CD14-positive monocyte (primary cell): ENCODE measurements around the gene NRXN3. TPM values are rescaled to one million over a fixed set of nuclear protein-coding genes. Genes with fewer than 3 reads are reported as not detected.

Source experiments
- DNase-seq, 3 donors: peaks; one replicate each; pipeline ENCODE4 v3.0.0-alpha.2; 2011 to 2022
- H2AFZ ChIP-seq: 2 replicates; pipeline ENCODE4 v1.6.0; 2012; ENCODE audit warnings: mild to moderate bottlenecking, low read depth, low read length, inconsistent platforms; ENCODE audit not compliant: insufficient read depth, poor library complexity, severe bottlenecking
- H3K27ac ChIP-seq, 2 donors: 1 replicate in 1 of 2; 2 replicates in 1 of 2; pipeline ENCODE4 v1.5.1; 2012 to 2013; ENCODE audit warnings: low read length in 2 of 2, control low read depth in 1 of 2, inconsistent platforms in 1 of 2, low read depth in 1 of 2, mild to moderate bottlenecking in 1 of 2
- H3K27me3 ChIP-seq, 2 donors: one replicate each; pipeline versions ENCODE4 v1.6.0 to v1.6.1; 2011 to 2013; ENCODE audit warnings: low read length in 2 of 2; ENCODE audit not compliant: control insufficient read depth in 2 of 2, insufficient read depth in 2 of 2
- H3K36me3 ChIP-seq, 2 donors: replicated peaks in 1 of 2; 1 replicate in 1 of 2; 2 replicates in 1 of 2; pipeline versions ENCODE4 v1.5.1 to v1.6.1; 2012 to 2013; ENCODE audit warnings: low read length in 2 of 2, control low read depth in 1 of 2, inconsistent platforms in 1 of 2, mild to moderate bottlenecking in 1 of 2; ENCODE audit not compliant: insufficient read depth in 2 of 2, control insufficient read depth in 1 of 2
- H3K4me1 ChIP-seq, 2 donors: 1 replicate in 1 of 2; 2 replicates in 1 of 2; pipeline versions ENCODE4 v1.5.1 to v1.6.1; 2012 to 2013; ENCODE audit warnings: low read length in 2 of 2, control low read depth in 1 of 2, inconsistent platforms in 1 of 2, mild to moderate bottlenecking in 1 of 2, moderate library complexity in 1 of 2; ENCODE audit not compliant: insufficient read depth in 2 of 2, control insufficient read depth in 1 of 2
- H3K4me2 ChIP-seq: replicated peaks from 2 replicates; pipeline ENCODE3; 2012; ENCODE audit warnings: low read length, moderate library complexity, mild to moderate bottlenecking; ENCODE audit not compliant: poor library complexity, severe bottlenecking; ENCODE audit errors: extremely low read depth
- H3K4me3 ChIP-seq, 3 experiments: fragments of 200-600 bp in 1 of 3; sonication (generic) in 1 of 3; replicated peaks in 1 of 3; 1 replicate in 2 of 3; 2 replicates in 1 of 3; pipeline ENCODE4 v1.5.1; 2011 to 2013; ENCODE audit warnings: low read length in 3 of 3, mild to moderate bottlenecking in 3 of 3, control low read depth in 2 of 3, low read depth in 2 of 3, inconsistent platforms in 1 of 3, moderate library complexity in 1 of 3
- H3K79me2 ChIP-seq: 2 replicates; pipeline ENCODE4 v1.6.0; 2012; ENCODE audit warnings: mild to moderate bottlenecking, control low read depth, inconsistent platforms, low read length, moderate library complexity; ENCODE audit not compliant: insufficient read depth
- H3K9ac ChIP-seq: 2 replicates; pipeline ENCODE4 v1.6.0; 2017; ENCODE audit warnings: low read length, mild to moderate bottlenecking; ENCODE audit not compliant: insufficient read depth, poor library complexity, severe bottlenecking
- H3K9me3 ChIP-seq, 2 donors: replicated peaks in 1 of 2; 1 replicate in 1 of 2; 2 replicates in 1 of 2; pipeline versions ENCODE4 v1.5.1 to v1.6.1; 2012 to 2013; ENCODE audit warnings: low read length in 2 of 2, control low read depth in 1 of 2; ENCODE audit not compliant: control insufficient read depth in 1 of 2, insufficient read depth in 1 of 2
- H4K20me1 ChIP-seq: 2 replicates; pipeline ENCODE4 v1.6.0; 2012; ENCODE audit warnings: mild to moderate bottlenecking, low read length, control low read depth, moderate library complexity; ENCODE audit not compliant: insufficient read depth
- H3K27ac Mint-ChIP-seq, 7 donors: one replicate each; pipeline ENCODE4 v1.8.0; 2020; ENCODE audit warnings: mild to moderate bottlenecking in 7 of 7, mixed read lengths in 7 of 7, moderate library complexity in 6 of 7, inconsistent platforms in 2 of 7
- H3K27me3 Mint-ChIP-seq, 3 donors: one replicate each; pipeline ENCODE4 v1.8.0; 2021 to 2022; ENCODE audit warnings: low read depth in 3 of 3, mild to moderate bottlenecking in 3 of 3, mixed read lengths in 3 of 3, moderate library complexity in 3 of 3, inconsistent platforms in 1 of 3
- H3K36me3 Mint-ChIP-seq, 2 donors: one replicate each; pipeline ENCODE4 v1.8.0; 2020; ENCODE audit warnings: mixed read lengths in 2 of 2, inconsistent platforms in 1 of 2, mild to moderate bottlenecking in 1 of 2
- H3K4me1 Mint-ChIP-seq: one replicate; pipeline ENCODE4 v1.8.0; 2020; ENCODE audit warnings: mild to moderate bottlenecking, mixed read lengths
- H3K4me3 Mint-ChIP-seq, 2 donors: one replicate each; pipeline ENCODE4 v1.8.0; 2020; ENCODE audit warnings: mild to moderate bottlenecking in 2 of 2, mixed read lengths in 2 of 2, moderate library complexity in 1 of 2
- H3K9me3 Mint-ChIP-seq, 7 donors: one replicate each; pipeline ENCODE4 v1.8.0; 2020 to 2022; ENCODE audit warnings: mixed read lengths in 7 of 7, mild to moderate bottlenecking in 6 of 7, moderate library complexity in 6 of 7, inconsistent platforms in 2 of 7
- WGBS: methylation state at CpG from one replicate; pipeline ENCODE4 v1.1.5; 2013; ENCODE audit warnings: missing lambda C conversion rate; ENCODE audit not compliant: insufficient coverage; 5-methylcytosine and 5-hydroxymethylcytosine counted together
- intact Hi-C, 2 donors: fragments of 100-400 bp; cut with micrococcal nuclease; formaldehyde crosslinking; loops; one replicate each; pipeline versions ENCODE4 v1.15.0 to v1.15.1; 2023
- polyA plus RNA-seq, 3 donors: library from polyadenylated mRNA; depleted of rRNA in 1 of 3; unstranded in 2 of 3; stranded (reverse) in 1 of 3; fragments of 300-500 nt in 2 of 3; fragments of >200 nt in 1 of 3; fragmentation: Illumina TruSeq in 2 of 3; gene quantifications; 1 replicate in 2 of 3; 2 replicates in 1 of 3; pipeline ENCODE4 v1.2.3, GENCODE V29; 2012 to 2021
- TF ChIP-seq, protein P1 (sequence below): fragments of 200-600 bp; IDR thresholded peaks from one replicate; pipeline ENCODE4 v1.8.0; 2022; ENCODE audit warnings: antibody characterized with exemption, mild to moderate bottlenecking

Gene NRXN3
- polyA plus RNA-seq, 3 donors = not detected

DNA sequence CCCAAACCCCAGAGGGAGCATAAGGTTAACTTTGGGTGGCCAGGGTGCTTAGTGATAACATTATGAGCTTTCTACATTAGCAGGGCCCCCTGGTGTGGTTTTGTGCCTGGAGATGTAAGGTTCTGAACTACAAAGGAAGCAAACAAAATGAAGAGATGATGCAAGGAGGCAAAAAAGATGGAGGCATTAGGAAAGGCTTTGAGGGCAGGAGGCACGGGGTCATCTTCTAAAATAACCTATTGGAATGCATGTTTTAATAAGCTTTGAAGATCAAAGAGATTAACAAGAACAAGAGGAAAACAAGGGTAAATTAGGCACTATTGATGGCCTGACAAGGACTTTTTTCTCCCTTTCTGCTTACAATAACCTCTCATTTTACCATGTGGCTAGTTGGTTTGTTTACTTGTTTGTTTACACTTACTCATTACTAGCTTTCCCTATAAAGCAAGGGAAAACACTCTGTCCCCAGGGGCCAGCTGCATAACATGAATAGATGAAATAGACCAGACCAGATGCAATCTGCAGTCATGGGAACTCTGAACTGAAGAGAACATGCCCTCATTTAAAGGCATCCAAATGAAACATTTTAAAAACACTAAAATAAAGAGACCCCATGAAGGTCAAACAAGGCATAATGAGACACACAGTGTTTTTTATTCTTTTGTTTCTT lies 1650.8 kb downstream of the NRXN3 start:
- no peak overlapping the region for H3K27ac Mint-ChIP-seq
- TF ChIP-seq, protein P1, sequence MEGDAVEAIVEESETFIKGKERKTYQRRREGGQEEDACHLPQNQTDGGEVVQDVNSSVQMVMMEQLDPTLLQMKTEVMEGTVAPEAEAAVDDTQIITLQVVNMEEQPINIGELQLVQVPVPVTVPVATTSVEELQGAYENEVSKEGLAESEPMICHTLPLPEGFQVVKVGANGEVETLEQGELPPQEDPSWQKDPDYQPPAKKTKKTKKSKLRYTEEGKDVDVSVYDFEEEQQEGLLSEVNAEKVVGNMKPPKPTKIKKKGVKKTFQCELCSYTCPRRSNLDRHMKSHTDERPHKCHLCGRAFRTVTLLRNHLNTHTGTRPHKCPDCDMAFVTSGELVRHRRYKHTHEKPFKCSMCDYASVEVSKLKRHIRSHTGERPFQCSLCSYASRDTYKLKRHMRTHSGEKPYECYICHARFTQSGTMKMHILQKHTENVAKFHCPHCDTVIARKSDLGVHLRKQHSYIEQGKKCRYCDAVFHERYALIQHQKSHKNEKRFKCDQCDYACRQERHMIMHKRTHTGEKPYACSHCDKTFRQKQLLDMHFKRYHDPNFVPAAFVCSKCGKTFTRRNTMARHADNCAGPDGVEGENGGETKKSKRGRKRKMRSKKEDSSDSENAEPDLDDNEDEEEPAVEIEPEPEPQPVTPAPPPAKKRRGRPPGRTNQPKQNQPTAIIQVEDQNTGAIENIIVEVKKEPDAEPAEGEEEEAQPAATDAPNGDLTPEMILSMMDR = no peak
- 14% methylated on average over 1 of the region's 1 CpG for WGBS
- peaks cover 0 to 5% (median 2%) of the 10 kb centered on the region in 7 donors for H3K9me3 Mint-ChIP-seq
- no peaks in the 10 kb centered on the region for H3K36me3 Mint-ChIP-seq
- Histone ChIP-seq H2AFZ (no peak overlapping the region), H3K27ac (no peak overlapping the region), H3K4me2 (no peak overlapping the region), H4K20me1 (no peaks in the 10 kb centered on the region), H3K27me3 (no peaks in the 10 kb centered on the region), H3K4me1 (no peaks in the 10 kb centered on the region), H3K36me3 (no peaks in the 10 kb centered on the region), H3K4me3 (no peak overlapping the region), H3K9me3 (peaks cover 0 to 4% of the 10 kb centered on the region in 2 donors), H3K79me2 (no peaks in the 10 kb centered on the region), H3K9ac (no peak overlapping the region)
- no peak for DNase-seq
- no peaks in the 10 kb centered on the region for H3K4me1 Mint-ChIP-seq
- H3K4me3 Mint-ChIP-seq = no peak overlapping the region
- no peaks in the 10 kb centered on the region for H3K27me3 Mint-ChIP-seq
- intact Hi-C loops = no loop called here

DNA sequence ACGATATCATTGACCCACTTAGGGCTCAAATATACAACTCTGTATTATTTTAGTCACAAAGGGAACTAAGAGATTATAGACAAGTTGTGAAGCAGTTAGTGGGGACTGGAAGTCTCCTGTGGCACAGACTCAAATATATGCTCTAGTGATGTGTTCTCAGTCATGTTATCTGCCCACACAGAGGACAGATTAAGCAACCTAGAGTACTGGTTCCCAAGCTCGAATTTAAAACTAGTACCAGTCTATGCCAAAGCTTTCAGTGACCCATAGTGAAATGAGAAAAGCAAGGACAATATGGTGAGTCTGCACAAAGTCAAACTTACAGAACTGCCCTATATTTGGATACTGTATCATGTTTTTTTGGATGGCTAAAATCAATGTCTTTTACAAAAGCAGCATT lies 1651.9 kb downstream of the NRXN3 start:
- Mint-ChIP-seq H3K9me3 (peaks cover 1 to 5% (median 2%) of the 10 kb centered on the region in 7 donors), H3K4me1 (no peaks in the 10 kb centered on the region), H3K27me3 (no peaks in the 10 kb centered on the region), H3K27ac (no peak overlapping the region), H3K4me3 (no peak overlapping the region), H3K36me3 (no peaks in the 10 kb centered on the region)
- no peak overlapping the region for H2AFZ ChIP-seq
- TF ChIP-seq, protein P1 = no peak
- no peaks in the 10 kb centered on the region for H3K4me1 ChIP-seq
- intact Hi-C loops = no loop called here
- H3K27ac ChIP-seq = no peak overlapping the region
- H3K4me3 ChIP-seq = no peak overlapping the region
- no peaks in the 10 kb centered on the region for H3K79me2 ChIP-seq
- H3K4me2 ChIP-seq = no peak overlapping the region
- H3K9ac ChIP-seq = no peak overlapping the region
- H3K36me3 ChIP-seq = no peaks in the 10 kb centered on the region
- no peaks in the 10 kb centered on the region for H3K27me3 ChIP-seq
- no CpG with 5 or more reads among the region's 2 CpGs for WGBS
- peaks cover 4 to 6% of the 10 kb centered on the region in 2 donors for H3K9me3 ChIP-seq
- H4K20me1 ChIP-seq = no peaks in the 10 kb centered on the region
- no peak for DNase-seq
